ENCODE measurements around the gene SYNJ1. TPM values are rescaled to one million over a fixed set of nuclear protein-coding genes. Genes with fewer than 3 reads are reported as not detected.

The SYNJ1 gene
- total RNA-seq, 1 donor, result 6.2 TPM

- H4K20me1 ChIP-seq (ENCODE audit: insufficient read depth, low read length), result peaks cover 8% of the 10 kb centered on the region
- no peak overlapping the region for H3K4me3 ChIP-seq (ENCODE audit: insufficient read depth, low read length)
- no peak for DNase-seq (ENCODE audit: insufficient read length, low spot score, missing footprints)
- peaks cover 25% of the 10 kb centered on the region for H3K79me2 ChIP-seq (ENCODE audit: insufficient read depth, low read length)
- no peaks in the 10 kb centered on the region for H3K27me3 ChIP-seq (ENCODE audit: insufficient read depth, low read length)
- H3K27ac ChIP-seq (ENCODE audit: low read depth, low read length), result no peak overlapping the region
- no peak for TF ChIP-seq CTCF (IDR thresholded peaks at IDR 0.05; ENCODE audit: extremely low read depth, low read depth, low read length)
- H3K9me3 ChIP-seq (ENCODE audit: low read depth, low read length), result no peaks in the 10 kb centered on the region
- H2AFZ ChIP-seq (ENCODE audit: low read length), result no peak overlapping the region
- H3K4me1 ChIP-seq (ENCODE audit: insufficient read depth, low read length), result peaks cover 8% of the 10 kb centered on the region
- peaks cover 40% of the 10 kb centered on the region for H3K36me3 ChIP-seq (ENCODE audit: insufficient read depth, low read length)
- no peak overlapping the region for H3K4me2 ChIP-seq (ENCODE audit: insufficient read depth, low read length)
These were observed 119.0 kb downstream of the SYNJ1 start for GRCh38 chr21:32608851-32609250.

- Histone ChIP-seq H3K27ac (ENCODE audit: low read depth, low read length) (no peak overlapping the region), H3K27me3 (ENCODE audit: insufficient read depth, low read length) (no peaks in the 10 kb centered on the region), H3K79me2 (ENCODE audit: insufficient read depth, low read length) (peaks cover 12% of the 10 kb centered on the region), H3K4me2 (ENCODE audit: insufficient read depth, low read length) (no peak overlapping the region), H3K4me1 (ENCODE audit: insufficient read depth, low read length) (no peaks in the 10 kb centered on the region), H3K4me3 (ENCODE audit: insufficient read depth, low read length) (no peak overlapping the region), H3K36me3 (ENCODE audit: insufficient read depth, low read length) (peaks cover 65% of the 10 kb centered on the region), H3K9me3 (ENCODE audit: low read depth, low read length) (no peaks in the 10 kb centered on the region), H2AFZ (ENCODE audit: low read length) (no peak overlapping the region), H4K20me1 (ENCODE audit: insufficient read depth, low read length) (peaks cover 8% of the 10 kb centered on the region)
- no peak for DNase-seq (ENCODE audit: insufficient read length, low spot score, missing footprints)
- TF ChIP-seq CTCF (IDR thresholded peaks at IDR 0.05; ENCODE audit: extremely low read depth, low read depth, low read length), result no peak
These were observed 122.3 kb downstream of the SYNJ1 start for GRCh38 chr21:32605469-32605868.

GRCh38 chr21:32604464-32604863 is 123.3 kb downstream of the SYNJ1 start:
- no peak overlapping the region for H3K4me3 ChIP-seq (ENCODE audit: insufficient read depth, low read length)
- no peak overlapping the region for H3K4me2 ChIP-seq (ENCODE audit: insufficient read depth, low read length)
- peaks cover 4% of the 10 kb centered on the region for H4K20me1 ChIP-seq (ENCODE audit: insufficient read depth, low read length)
- no peaks in the 10 kb centered on the region for H3K9me3 ChIP-seq (ENCODE audit: low read depth, low read length)
- TF ChIP-seq CTCF (IDR thresholded peaks at IDR 0.05; ENCODE audit: extremely low read depth, low read depth, low read length), result no peak
- no peak overlapping the region for H3K27ac ChIP-seq (ENCODE audit: low read depth, low read length)
- peaks cover 66% of the 10 kb centered on the region for H3K36me3 ChIP-seq (ENCODE audit: insufficient read depth, low read length)
- H3K79me2 ChIP-seq (ENCODE audit: insufficient read depth, low read length), result peaks cover 2% of the 10 kb centered on the region
- no peaks in the 10 kb centered on the region for H3K27me3 ChIP-seq (ENCODE audit: insufficient read depth, low read length)
- H2AFZ ChIP-seq (ENCODE audit: low read length), result no peak overlapping the region
- no peaks in the 10 kb centered on the region for H3K4me1 ChIP-seq (ENCODE audit: insufficient read depth, low read length)
- no peak for DNase-seq (ENCODE audit: insufficient read length, low spot score, missing footprints)

- TF ChIP-seq CTCF (IDR thresholded peaks at IDR 0.05; ENCODE audit: extremely low read depth, low read depth, low read length), result no peak
- Histone ChIP-seq H3K27ac (ENCODE audit: low read depth, low read length) (no peak overlapping the region), H3K36me3 (ENCODE audit: insufficient read depth, low read length) (peaks cover 62% of the 10 kb centered on the region), H3K27me3 (ENCODE audit: insufficient read depth, low read length) (no peaks in the 10 kb centered on the region), H4K20me1 (ENCODE audit: insufficient read depth, low read length) (peaks cover 4% of the 10 kb centered on the region), H3K9me3 (ENCODE audit: low read depth, low read length) (no peaks in the 10 kb centered on the region), H2AFZ (ENCODE audit: low read length) (no peak overlapping the region), H3K4me1 (ENCODE audit: insufficient read depth, low read length) (no peaks in the 10 kb centered on the region), H3K4me2 (ENCODE audit: insufficient read depth, low read length) (no peak overlapping the region), H3K4me3 (ENCODE audit: insufficient read depth, low read length) (no peak overlapping the region), H3K79me2 (ENCODE audit: insufficient read depth, low read length) (no peaks in the 10 kb centered on the region)
- DNase-seq (ENCODE audit: insufficient read length, low spot score, missing footprints), result no peak
These were observed 124.7 kb downstream of the SYNJ1 start for GRCh38 chr21:32603131-32603530.

All from osteoblast (primary cell).